GM21515 (cell line): Measurements from ENCODE around the gene PCSK9.
"Not testable (repeated sequence)": the region's sequence is repeated elsewhere in the genome, so short reads cannot be mapped to it uniquely, and the experiment has no call there.

Source experiments
- ATAC-seq: cut with Tn5 transposase; IDR thresholded peaks from one replicate; pipeline ENCODE4 v1.9.1; 2021; ENCODE audit not compliant: unreplicated experiment

Gene PCSK9

DNA sequence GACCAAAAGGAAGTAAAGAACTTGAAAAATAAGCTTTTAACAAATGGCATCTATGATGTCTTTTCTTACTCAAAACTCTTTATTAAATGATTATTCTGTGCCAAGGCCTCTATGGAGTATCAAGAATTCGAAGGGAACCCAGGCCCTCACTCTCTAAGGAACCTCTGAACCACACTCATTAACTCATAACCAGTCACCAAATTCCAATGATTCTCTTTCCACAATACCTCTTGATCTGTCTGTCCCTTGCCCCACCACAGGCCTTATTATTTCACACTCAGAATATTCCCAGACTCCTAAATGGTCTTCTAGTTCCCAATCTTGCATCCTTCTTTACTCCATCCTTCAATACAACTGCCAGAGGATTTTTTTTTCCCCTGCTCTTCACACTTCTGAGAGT, 37.0 kb downstream of the PCSK9 start:
- ATAC-seq: no peak

DNA sequence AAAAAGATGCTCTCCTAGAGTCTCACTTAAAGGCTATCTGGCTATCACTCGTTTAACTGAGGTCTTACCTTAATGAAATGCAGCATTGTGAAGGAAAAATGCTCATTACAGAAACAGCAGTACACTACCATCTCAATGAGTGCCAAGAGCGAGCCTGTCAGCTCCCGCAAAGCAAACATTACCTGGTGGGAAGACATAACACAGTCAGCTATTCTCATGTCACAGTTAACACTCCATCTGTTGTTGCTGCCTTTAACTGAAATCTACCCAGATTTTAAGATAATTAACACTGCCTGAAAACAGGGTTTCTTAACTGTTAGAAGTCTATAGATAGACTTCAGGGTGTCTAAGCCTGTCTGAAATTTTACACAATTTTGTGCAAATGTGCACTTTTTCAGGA, 39.1 kb downstream of the PCSK9 start:
- no peak for ATAC-seq

DNA sequence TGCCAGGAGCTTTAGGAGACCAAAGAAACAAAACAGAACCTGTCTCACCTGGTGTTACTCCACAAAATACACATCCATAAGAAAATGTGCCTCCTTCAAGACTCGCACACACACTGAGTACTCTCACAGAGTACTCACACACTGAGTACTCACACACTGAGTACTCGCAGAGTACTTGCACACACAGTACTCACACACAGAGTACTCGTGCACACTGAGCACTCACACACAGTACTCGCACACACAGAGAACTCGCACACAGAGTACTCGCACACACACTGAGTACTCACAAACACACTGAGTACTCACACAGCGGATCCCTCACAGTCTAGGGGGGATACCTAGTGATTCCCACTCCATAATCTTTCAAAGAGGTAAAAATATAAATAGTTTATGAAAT, 40.3 kb downstream of the PCSK9 start:
- ATAC-seq: no peak

DNA sequence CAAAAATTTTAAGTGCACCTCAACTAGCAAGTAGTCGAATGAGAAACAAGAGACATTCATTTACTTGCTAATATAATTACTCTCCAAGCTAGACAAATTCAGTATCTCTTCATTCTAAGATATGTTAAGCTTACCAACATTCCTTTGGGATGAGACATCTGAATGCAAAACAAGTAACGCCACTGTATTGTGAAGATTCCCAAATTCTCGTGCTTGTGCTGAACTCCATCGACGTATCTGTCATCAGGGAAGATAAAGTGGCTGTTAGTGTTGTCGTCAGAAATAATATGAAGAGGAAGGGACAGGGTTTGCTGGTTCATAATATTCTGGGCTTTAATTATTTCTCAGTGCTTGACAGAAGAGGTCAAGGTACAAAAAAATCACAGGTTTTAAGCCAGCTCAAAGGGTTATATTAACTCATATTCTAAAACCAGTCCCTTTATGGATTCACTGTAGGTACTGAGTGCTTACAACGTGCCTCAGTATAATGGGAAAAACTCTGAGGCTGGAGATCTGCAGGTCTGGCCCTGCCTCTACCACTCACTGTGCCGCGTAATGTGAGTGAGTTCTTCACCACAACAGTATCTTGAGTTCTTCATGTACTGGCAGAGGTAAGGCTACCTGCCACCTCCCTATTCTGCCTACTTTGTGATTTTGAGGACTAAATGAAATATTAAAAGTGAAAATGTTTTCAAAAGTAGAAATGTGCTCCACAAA, 42.0 kb downstream of the PCSK9 start:
- ATAC-seq: no peak

DNA sequence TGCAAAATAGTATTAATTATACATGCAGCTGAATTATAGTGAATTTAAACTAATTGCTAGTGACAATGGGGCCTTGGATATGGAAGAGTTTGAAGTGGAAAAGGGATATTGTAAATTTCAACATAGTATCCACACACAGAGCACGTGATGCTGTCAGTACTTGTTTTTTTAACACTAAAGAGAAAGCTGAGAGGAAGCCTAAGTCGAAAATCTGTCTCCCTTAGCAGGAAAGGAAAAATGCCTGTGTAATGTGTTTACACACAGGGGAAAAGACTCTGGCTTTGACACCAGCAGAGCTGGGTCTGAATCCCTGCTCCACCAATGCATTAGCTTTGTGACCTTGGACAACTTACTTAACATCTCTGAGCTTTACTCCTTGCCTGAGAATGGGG, 42.6 kb downstream of the PCSK9 start:
- no peak for ATAC-seq

DNA sequence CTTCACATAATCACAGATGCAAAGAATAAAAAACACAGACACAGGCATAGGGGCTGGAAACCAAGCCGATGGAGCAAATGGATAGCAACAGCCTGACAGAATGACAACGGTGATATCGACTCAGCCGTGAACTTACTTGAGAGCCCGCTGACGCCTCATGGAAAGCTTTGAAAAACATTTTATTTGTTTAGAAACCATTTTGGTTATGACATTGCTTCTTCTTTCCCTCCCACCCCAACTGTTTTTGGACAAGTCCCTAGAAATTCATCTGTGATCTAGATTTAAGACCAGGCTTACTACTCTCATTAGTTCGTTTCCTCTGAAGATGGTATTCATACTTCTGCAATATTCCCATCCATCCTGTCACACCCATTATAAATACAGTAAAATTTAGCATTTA, 44.9 kb downstream of the PCSK9 start:
- ATAC-seq: no peak

DNA sequence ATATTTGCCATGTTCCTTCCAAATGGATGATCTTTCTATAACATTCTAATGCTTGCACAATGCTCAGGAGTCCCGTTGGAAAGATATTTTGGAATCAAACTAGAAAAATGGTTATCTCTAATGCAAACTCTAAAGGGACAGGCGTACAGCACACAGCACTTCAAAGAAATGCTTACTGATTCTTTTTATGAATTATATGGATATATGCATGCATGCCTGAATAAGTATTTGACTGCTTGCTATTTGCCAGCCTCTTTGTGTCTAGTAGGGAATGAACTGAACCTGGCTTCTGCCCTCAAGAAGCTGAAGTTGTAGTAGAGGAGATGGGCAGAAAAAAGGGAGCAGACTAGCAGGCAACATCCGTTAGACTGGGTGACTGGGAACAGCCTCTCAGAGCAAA, 48.1 kb downstream of the PCSK9 start:
- no peak for ATAC-seq

DNA sequence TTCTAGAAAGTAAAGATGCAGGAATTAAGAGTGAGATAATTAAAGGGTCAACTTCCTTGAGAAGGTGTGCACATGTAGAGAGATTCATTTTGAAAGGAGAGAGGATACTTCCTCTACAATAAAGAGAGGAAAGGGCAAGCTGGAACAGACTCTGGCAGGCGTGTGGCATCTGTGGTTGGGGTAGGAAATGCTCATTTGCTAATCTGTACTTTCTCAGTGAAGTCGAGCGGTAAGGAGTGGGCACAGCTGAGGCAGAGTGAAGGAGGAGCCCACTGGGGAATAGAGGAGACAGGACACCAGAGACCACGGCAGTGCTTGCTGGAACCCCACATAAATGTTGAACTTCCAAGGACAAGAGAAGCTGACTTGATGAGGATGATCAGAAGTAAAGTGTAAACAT, 49.1 kb downstream of the PCSK9 start:
- no peak for ATAC-seq

DNA sequence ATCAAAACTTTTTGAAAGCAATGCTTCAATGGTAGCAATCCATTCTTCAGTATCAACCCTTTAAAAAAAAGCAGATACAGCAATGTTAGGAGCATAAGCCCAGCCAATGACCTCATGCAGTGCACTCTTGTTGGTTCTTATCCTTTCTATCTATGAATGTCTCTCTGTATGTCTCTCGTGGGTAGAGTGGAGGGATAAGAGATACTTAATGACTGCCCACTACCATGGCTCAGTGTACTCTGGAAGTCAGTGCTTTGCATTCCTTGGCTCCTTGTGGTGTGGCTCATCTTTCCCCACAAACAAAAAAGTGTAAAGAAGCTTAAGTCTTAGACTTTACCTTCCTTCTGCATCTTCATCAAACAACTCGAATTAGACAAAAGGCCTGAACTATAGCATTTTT, 50.3 kb downstream of the PCSK9 start:
- ATAC-seq: no peak

DNA sequence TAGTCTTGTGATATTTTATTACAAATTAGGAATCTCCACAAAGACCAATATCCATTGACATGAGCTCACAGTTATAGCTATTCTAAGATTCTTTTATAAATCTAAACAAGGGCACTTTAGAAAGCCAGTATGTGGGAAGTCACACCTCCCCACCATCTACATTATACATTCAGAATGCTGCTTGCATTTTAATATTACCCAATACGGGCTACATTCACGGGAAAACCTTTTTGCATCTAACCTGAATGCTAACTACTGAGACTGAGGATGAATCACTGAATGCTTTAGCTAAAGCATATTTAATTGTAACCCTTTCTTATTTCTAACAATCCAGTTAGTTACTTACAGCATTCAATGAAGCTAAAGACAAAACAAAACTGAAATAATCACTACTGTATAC, 53.1 kb downstream of the PCSK9 start:
- ATAC-seq: no peak

DNA sequence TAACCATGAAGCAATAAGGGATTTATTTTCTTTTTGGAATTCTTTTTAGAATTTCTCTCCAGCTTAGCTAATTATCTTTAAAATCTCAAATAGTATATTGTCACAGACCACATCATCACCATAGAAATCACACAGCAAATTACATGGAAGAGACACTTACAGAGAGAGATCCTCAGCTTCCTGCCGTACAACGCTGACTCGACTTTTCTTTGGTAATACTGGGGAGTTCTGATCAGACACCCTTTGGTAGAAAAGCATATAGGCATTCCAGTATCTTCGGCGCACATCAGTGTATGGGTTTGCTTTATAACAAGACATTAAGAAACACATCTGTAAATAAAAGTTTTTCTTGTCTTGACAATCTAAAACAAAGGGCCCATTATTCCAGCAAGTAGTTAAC, 55.7 kb downstream of the PCSK9 start:
- no peak for ATAC-seq

DNA sequence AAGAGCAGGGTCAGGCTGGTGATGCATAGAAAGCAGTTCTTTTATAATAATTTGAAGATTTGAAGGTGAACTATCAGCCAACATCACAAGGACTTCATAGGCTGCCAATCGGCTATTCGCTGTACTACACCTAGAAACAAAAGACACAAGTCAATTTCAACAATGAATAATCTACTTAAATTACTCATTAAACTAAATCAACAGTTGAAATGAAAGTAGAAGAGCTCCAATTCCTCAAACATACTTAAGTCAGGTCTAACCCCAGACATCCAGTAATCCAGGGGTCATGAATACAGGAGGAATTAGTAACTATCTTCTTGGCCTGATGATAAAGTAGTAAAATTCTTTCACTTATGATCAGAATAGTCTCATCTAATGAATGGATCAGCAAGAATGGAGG, 64.5 kb downstream of the PCSK9 start:
- no peak for ATAC-seq

DNA sequence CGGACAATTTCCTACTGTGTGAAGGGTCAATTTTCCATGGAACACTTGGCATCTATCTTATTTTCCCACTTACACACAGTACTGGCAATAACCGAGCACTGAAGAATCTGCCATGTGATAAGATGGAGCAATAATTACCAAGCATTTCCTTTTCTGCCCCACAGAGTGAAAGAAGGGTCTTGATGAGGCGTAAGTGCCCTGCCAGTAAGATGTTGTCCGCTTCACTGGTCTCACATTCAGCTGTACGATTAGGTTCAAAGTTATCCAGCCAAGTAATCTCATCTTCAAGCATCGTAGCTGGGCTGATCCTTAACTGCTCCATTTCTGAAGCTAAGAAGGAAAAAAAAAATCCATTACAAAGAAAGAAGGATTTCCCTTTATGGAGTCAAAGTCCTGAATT, 67.8 kb downstream of the PCSK9 start:
- no peak for ATAC-seq

DNA sequence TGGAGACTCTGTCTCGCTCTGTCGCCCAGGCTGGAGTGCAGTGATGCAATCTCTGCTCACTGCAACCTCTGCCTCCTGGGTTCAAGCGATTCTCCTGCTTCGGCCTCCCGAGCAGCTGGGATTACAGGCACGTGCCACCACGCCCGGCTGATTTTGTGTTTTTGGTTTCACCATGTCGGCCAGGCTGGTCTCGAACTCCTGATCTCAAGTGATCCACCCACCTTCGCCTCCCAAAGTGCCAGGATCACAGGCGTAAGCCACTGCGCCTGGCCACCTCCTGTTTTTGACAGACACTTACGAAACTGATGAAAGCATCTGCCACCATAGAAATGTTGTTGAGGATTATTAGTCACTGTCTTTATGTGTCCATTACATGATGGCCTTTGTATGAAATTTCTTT, 69.7 kb downstream of the PCSK9 start:
- not testable (repeated sequence) for ATAC-seq
